DND-41 (cell line): Measurements from ENCODE around the gene SLC18A3.

ENCODE experiments used
- ATAC-seq: fragments of 200-7000 bp; cut with Tn5 transposase; 3 replicates; pipeline ENCODE4 v1.9.1; 2021; ENCODE audit warnings: low read depth; ENCODE audit not compliant: insufficient read depth
- DNase-seq: peaks from one replicate; pipeline ENCODE4 v3.0.0-alpha.2; 2020
- H2AFZ ChIP-seq: 2 replicates; pipeline ENCODE4 v1.6.0; 2012; ENCODE audit warnings: low read depth, low read length
- H3K27ac ChIP-seq: 2 replicates; pipeline ENCODE4 v1.5.1; 2012; ENCODE audit warnings: low read length, inconsistent platforms
- H3K27me3 ChIP-seq: fragments of 200-600 bp; sonication (generic); 2 replicates; pipeline ENCODE4 v1.6.0; 2012; ENCODE audit warnings: low read length, mild to moderate bottlenecking, inconsistent platforms; ENCODE audit not compliant: insufficient read depth, poor library complexity
- H3K36me3 ChIP-seq: 2 replicates; pipeline ENCODE4 v1.5.1; 2012; ENCODE audit warnings: low read length, inconsistent platforms; ENCODE audit not compliant: insufficient read depth
- H3K4me1 ChIP-seq: 2 replicates; pipeline ENCODE4 v1.5.1; 2012; ENCODE audit warnings: mild to moderate bottlenecking, low read length; ENCODE audit not compliant: insufficient read depth
- H3K4me2 ChIP-seq: 2 replicates; pipeline ENCODE4 v1.6.0; 2012; ENCODE audit warnings: mild to moderate bottlenecking, moderate library complexity, low read length, inconsistent platforms; ENCODE audit not compliant: insufficient read depth
- H3K4me3 ChIP-seq, 2 experiments: fragments of 200-600 bp in 1 of 2; shearing (Covaris generic) in 1 of 2; 2 replicates each; pipeline ENCODE4 v1.5.1; 2012 to 2016; ENCODE audit warnings: inconsistent platforms in 2 of 2, low read length in 2 of 2, mild to moderate bottlenecking in 2 of 2, low read depth in 1 of 2, moderate library complexity in 1 of 2
- H3K79me2 ChIP-seq: 2 replicates; pipeline ENCODE4 v1.6.0; 2012; ENCODE audit warnings: low read length, inconsistent platforms; ENCODE audit not compliant: insufficient read depth
- H3K9ac ChIP-seq: 2 replicates; pipeline ENCODE4 v1.6.0; 2012; ENCODE audit warnings: low read depth, mild to moderate bottlenecking, inconsistent platforms, low read length, moderate library complexity
- H3K9me3 ChIP-seq: 2 replicates; pipeline ENCODE4 v1.5.1; 2012; ENCODE audit warnings: low read length, moderate library complexity, mild to moderate bottlenecking, inconsistent platforms; ENCODE audit not compliant: insufficient read depth, severe bottlenecking
- H4K20me1 ChIP-seq: 2 replicates; pipeline ENCODE4 v1.6.0; 2012; ENCODE audit warnings: low read length; ENCODE audit not compliant: insufficient read depth
- CTCF ChIP-seq: IDR thresholded peaks from 2 replicates; pipeline ENCODE4 v1.5.1; 2012; ENCODE audit warnings: borderline replicate concordance, low read length, moderate library complexity, mild to moderate bottlenecking; ENCODE audit not compliant: poor library complexity, severe bottlenecking; ENCODE audit errors: extremely low read depth
- EZH2 ChIP-seq: IDR thresholded peaks from 3 replicates; pipeline ENCODE4 v1.6.1; 2012; ENCODE audit warnings: borderline replicate concordance, low read depth, mild to moderate bottlenecking, moderate library complexity, low read length, inconsistent platforms; ENCODE audit not compliant: severe bottlenecking

SLC18A3 gene

GRCh38 chr10:49609006-49609282, 1.2 kb upstream of the SLC18A3 start:
- Histone ChIP-seq H4K20me1 (peaks cover 7% of the 10 kb centered on the region), H3K27me3 (no peaks in the 10 kb centered on the region), H3K9me3 (no peaks in the 10 kb centered on the region), H3K4me1 (peaks cover 11% of the 10 kb centered on the region), H3K9ac (no peak overlapping the region), H3K4me2 (no peak overlapping the region), H3K4me3 (no peak overlapping the region), H3K27ac (no peak overlapping the region), H2AFZ (no peak overlapping the region), H3K79me2 (no peaks in the 10 kb centered on the region), H3K36me3 (no peaks in the 10 kb centered on the region)
- DNase-seq (no peak), ATAC-seq (no peak)
- TF ChIP-seq EZH2 = no peak
- no peak for TF ChIP-seq CTCF

- Histone ChIP-seq H3K79me2 (no peaks in the 10 kb centered on the region), H3K9ac (no peak overlapping the region), H4K20me1 (peaks cover 7% of the 10 kb centered on the region), H3K4me2 (no peak overlapping the region), H3K4me1 (peaks cover 11% of the 10 kb centered on the region), H3K27ac (no peak overlapping the region), H3K9me3 (no peaks in the 10 kb centered on the region), H3K4me3 (no peak overlapping the region), H3K36me3 (no peaks in the 10 kb centered on the region), H2AFZ (no peak overlapping the region), H3K27me3 (no peaks in the 10 kb centered on the region)
- TF ChIP-seq EZH2 (no peak), CTCF (no peak)
- DNase-seq = no peak
- ATAC-seq = no peak
Observed at GRCh38 chr10:49609283-49610113, 612 bp upstream of the SLC18A3 start.

DNA sequence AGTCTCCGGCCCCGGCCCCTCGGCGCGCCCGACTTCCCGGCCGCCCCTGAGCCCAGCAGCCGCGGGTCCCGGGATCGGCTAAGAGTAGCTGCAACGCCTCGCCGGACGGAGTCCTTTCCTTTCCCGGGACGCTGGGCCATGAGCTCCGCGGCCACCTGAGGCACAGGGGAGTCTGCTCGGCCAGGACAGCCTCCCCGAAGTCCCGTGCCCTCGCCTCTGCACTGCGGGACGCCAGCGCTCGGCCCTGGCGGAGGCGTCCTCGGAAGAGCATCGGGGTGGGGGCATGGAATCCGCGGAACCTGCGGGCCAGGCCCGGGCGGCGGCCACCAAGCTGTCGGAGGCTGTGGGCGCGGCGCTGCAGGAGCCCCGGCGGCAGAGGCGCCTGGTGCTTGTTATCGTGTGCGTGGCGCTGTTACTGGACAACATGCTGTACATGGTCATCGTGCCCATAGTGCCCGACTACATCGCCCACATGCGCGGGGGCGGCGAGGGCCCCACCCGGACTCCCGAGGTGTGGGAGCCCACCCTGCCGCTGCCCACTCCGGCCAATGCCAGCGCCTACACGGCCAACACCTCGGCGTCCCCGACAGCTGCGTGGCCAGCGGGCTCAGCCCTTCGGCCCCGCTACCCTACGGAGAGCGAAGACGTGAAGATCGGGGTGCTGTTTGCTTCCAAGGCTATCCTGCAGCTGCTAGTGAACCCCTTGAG, 502 bp downstream of the SLC18A3 start:
- Histone ChIP-seq H3K9ac (no peak overlapping the region), H3K36me3 (no peaks in the 10 kb centered on the region), H4K20me1 (peaks cover 7% of the 10 kb centered on the region), H3K27me3 (no peaks in the 10 kb centered on the region), H3K27ac (no peak overlapping the region), H3K4me3 (no peak overlapping the region), H2AFZ (no peak overlapping the region), H3K4me2 (no peak overlapping the region), H3K9me3 (no peaks in the 10 kb centered on the region), H3K4me1 (peaks cover 11% of the 10 kb centered on the region), H3K79me2 (no peaks in the 10 kb centered on the region)
- ATAC-seq (no peak), DNase-seq (no peak)
- TF ChIP-seq CTCF (no peak), EZH2 (no peak)
